Loucy (cell line): ENCODE results near the gene MAML2.
A peak's percentile ranks its signal among the peaks of the same experiment; 100 is the strongest.

Experiments used
- H2AFZ ChIP-seq: fragments of 200-600 bp; sonication (generic); 2 replicates; pipeline ENCODE4 v1.6.0; 2016; ENCODE audit warnings: antibody characterized with exemption, mild to moderate bottlenecking, low read length, moderate library complexity
- H3F3A ChIP-seq: fragments of 200-600 bp; 2 replicates; pipeline ENCODE4 v1.6.0; 2016; ENCODE audit warnings: antibody characterized with exemption, low read depth, mild to moderate bottlenecking
- H3K27me3 ChIP-seq: fragments of 200-600 bp; sonication (generic); 2 replicates; pipeline ENCODE4 v1.6.1; 2014; ENCODE audit warnings: low read length, mild to moderate bottlenecking; ENCODE audit not compliant: insufficient read depth, poor library complexity, severe bottlenecking
- H3K36me3 ChIP-seq: fragments of 200-600 bp; sonication (generic); 2 replicates; pipeline ENCODE4 v1.6.1; 2016; ENCODE audit warnings: low read length; ENCODE audit not compliant: insufficient read depth
- H3K4me1 ChIP-seq: fragments of 200-600 bp; sonication (generic); 2 replicates; pipeline ENCODE4 v1.5.1; 2014; ENCODE audit warnings: low read length, mild to moderate bottlenecking; ENCODE audit not compliant: insufficient read depth, poor library complexity, severe bottlenecking
- H3K4me2 ChIP-seq: fragments of 200-600 bp; sonication (generic); 2 replicates; pipeline ENCODE4 v1.6.0; 2014; ENCODE audit warnings: antibody characterized with exemption, low read length, low read depth, mild to moderate bottlenecking; ENCODE audit not compliant: poor library complexity, severe bottlenecking
- H3K4me3 ChIP-seq: fragments of 200-600 bp; sonication (generic); 2 replicates; pipeline ENCODE4 v1.5.1; 2014; ENCODE audit warnings: low read length, mild to moderate bottlenecking, mixed read lengths; ENCODE audit not compliant: poor library complexity, severe bottlenecking
- H3K79me2 ChIP-seq: fragments of 200-600 bp; sonication (generic); 2 replicates; pipeline ENCODE4 v1.6.1; 2014; ENCODE audit warnings: low read length; ENCODE audit not compliant: insufficient read depth
- H3K9ac ChIP-seq: fragments of 200-600 bp; sonication (generic); 2 replicates; pipeline ENCODE4 v1.6.0; 2014; ENCODE audit warnings: mild to moderate bottlenecking, low read depth, low read length, moderate library complexity; ENCODE audit not compliant: poor library complexity, severe bottlenecking
- H3K9me2 ChIP-seq: fragments of 200-600 bp; sonication (generic); replicated peaks from 2 replicates; pipeline ENCODE4 v1.6.1; 2016; ENCODE audit warnings: low read depth, low read length, mixed read lengths
- H3K9me3 ChIP-seq: fragments of 200-600 bp; sonication (generic); 2 replicates; pipeline ENCODE4 v1.6.1; 2014; ENCODE audit warnings: mild to moderate bottlenecking, antibody characterized with exemption, low read length, low read depth; ENCODE audit not compliant: insufficient read depth
- H4K20me1 ChIP-seq: fragments of 200-600 bp; sonication (generic); 2 replicates; pipeline ENCODE4 v1.6.0; 2014; ENCODE audit warnings: antibody characterized with exemption, low read length, mild to moderate bottlenecking; ENCODE audit not compliant: insufficient read depth, poor library complexity, severe bottlenecking
- CTCF ChIP-seq: fragments of 200-600 bp; sonication (generic); conservative IDR thresholded peaks from 2 replicates; pipeline ENCODE4 v1.5.1; 2014; ENCODE audit warnings: mild to moderate bottlenecking, antibody characterized with exemption, low read length
- EZH2phosphoT487 ChIP-seq: fragments of 200-600 bp; IDR thresholded peaks from 2 replicates; pipeline ENCODE4 v1.6.1; 2018; ENCODE audit warnings: antibody characterized with exemption, mild to moderate bottlenecking, moderate library complexity, borderline replicate concordance

The MAML2 gene

GRCh38 chr11:96017856-96018255, 325.1 kb downstream of the MAML2 start:
- no peaks in the 10 kb centered on the region for H3K79me2 ChIP-seq
- TF ChIP-seq CTCF (no peak), EZH2phosphoT487 (no peak)

GRCh38 chr11:96016978-96017502, 326.0 kb downstream of the MAML2 start:
- Histone ChIP-seq H3K9ac (no peak overlapping the region), H3K4me2 (no peak overlapping the region), H4K20me1 (no peaks in the 10 kb centered on the region), H3K36me3 (no peaks in the 10 kb centered on the region), H3K27me3 (no peaks in the 10 kb centered on the region), H3K4me1 (peaks cover 50% of the 10 kb centered on the region), H3K4me3 (no peak overlapping the region), H3K79me2 (no peaks in the 10 kb centered on the region), H3F3A (no peaks in the 10 kb centered on the region), H2AFZ (no peak overlapping the region), H3K9me3 (no peaks in the 10 kb centered on the region), H3K9me2 (no peaks in the 10 kb centered on the region)
- no peak for TF ChIP-seq CTCF
- TF ChIP-seq EZH2phosphoT487, result no peak

More at GRCh38 chr11:96017856-96018255, 325.1 kb downstream of the MAML2 start:
- peaks cover 42% of the 10 kb centered on the region for H3K4me1 ChIP-seq
- H3K9me3 ChIP-seq, result no peaks in the 10 kb centered on the region
- no peak overlapping the region for H3K9ac ChIP-seq
- H4K20me1 ChIP-seq, result no peaks in the 10 kb centered on the region
- no peak overlapping the region for H3K4me3 ChIP-seq
- no peaks in the 10 kb centered on the region for H3K27me3 ChIP-seq
- no peaks in the 10 kb centered on the region for H3K36me3 ChIP-seq
- no peak overlapping the region for H2AFZ ChIP-seq
- no peak overlapping the region for H3K4me2 ChIP-seq
- no peaks in the 10 kb centered on the region for H3F3A ChIP-seq
- no peaks in the 10 kb centered on the region for H3K9me2 ChIP-seq

- Histone ChIP-seq H2AFZ (no peak overlapping the region), H3K9ac (no peak overlapping the region), H3K9me2 (no peaks in the 10 kb centered on the region), H3K9me3 (no peaks in the 10 kb centered on the region), H3K4me3 (peak overlapping the region; percentile 31), H3F3A (no peaks in the 10 kb centered on the region), H3K36me3 (no peaks in the 10 kb centered on the region), H3K27me3 (no peaks in the 10 kb centered on the region), H3K79me2 (no peaks in the 10 kb centered on the region), H3K4me2 (peak overlapping the region; percentile 76), H4K20me1 (no peaks in the 10 kb centered on the region), H3K4me1 (peaks cover 50% of the 10 kb centered on the region)
- TF ChIP-seq EZH2phosphoT487 (no peak), CTCF (no peak)
These were observed 327.0 kb downstream of the MAML2 start for GRCh38 chr11:96015906-96016565.
